Sigmoid colon (tissue), 4 donors: ENCODE measurements around the gene GDPD1.
"Not testable (repeated sequence)": the region's sequence is repeated elsewhere in the genome, so short reads cannot be mapped to it uniquely, and the experiment has no call there.

ENCODE experiments used
- CTCF ChIP-seq, 4 experiments: fragments of 450-650 bp in 3 of 4; fragments of 200-600 bp in 1 of 4; IDR thresholded peaks; one replicate each; pipeline ENCODE4 v1.5.1; 2016 to 2019; ENCODE audit warnings: antibody characterized with exemption in 4 of 4, mild to moderate bottlenecking in 3 of 4, moderate library complexity in 2 of 4
- EP300 ChIP-seq, 4 donors: sonication (generic); formaldehyde crosslinking; IDR thresholded peaks; one replicate each; pipeline ENCODE4 v1.6.1; 2017; ENCODE audit warnings: antibody characterized with exemption in 4 of 4
- POLR2A ChIP-seq, 2 donors: fragments of 450-650 bp; IDR thresholded peaks; one replicate each; pipeline ENCODE4 v1.6.1; 2016; ENCODE audit warnings: antibody characterized with exemption in 2 of 2, mild to moderate bottlenecking in 2 of 2, moderate library complexity in 2 of 2
- POLR2AphosphoS5 ChIP-seq, 4 donors: sonication (generic); formaldehyde crosslinking; IDR thresholded peaks; one replicate each; pipeline ENCODE4 v1.6.1; 2017; ENCODE audit warnings: antibody characterized with exemption in 4 of 4

GRCh38 chr17:59179601-59180000, 40.7 kb upstream of the GDPD1 start:
- not testable (repeated sequence) for TF ChIP-seq CTCF, POLR2A, EP300, POLR2AphosphoS5 (IDR thresholded peaks at IDR 0.05)
